ACC112 (cell line): ENCODE measurements around the gene SMKR1.
A peak's percentile ranks its signal among the peaks of the same experiment; 100 is the strongest.

Source experiments
- H2AFZ ChIP-seq: fragments of 200-600 bp; sonication (generic); one replicate; pipeline ENCODE4 v1.6.0; 2017; ENCODE audit warnings: antibody characterized with exemption, low read length; ENCODE audit not compliant: unreplicated experiment
- H3K27ac ChIP-seq: fragments of 200-600 bp; sonication (generic); 2 replicates; pipeline ENCODE4 v1.5.1; 2014; ENCODE audit warnings: low read depth, mild to moderate bottlenecking, antibody characterized with exemption, low read length, moderate library complexity
- H3K27me3 ChIP-seq: fragments of 200-600 bp; sonication (generic); 2 replicates; pipeline ENCODE4 v1.6.1; 2014; ENCODE audit warnings: mild to moderate bottlenecking, antibody characterized with exemption, low read length, moderate library complexity, mixed read lengths; ENCODE audit not compliant: insufficient read depth
- H3K36me3 ChIP-seq: fragments of 200-600 bp; sonication (generic); 2 replicates; pipeline ENCODE4 v1.6.1; 2016; ENCODE audit warnings: mild to moderate bottlenecking, antibody characterized with exemption, low read length, moderate library complexity, mixed read lengths; ENCODE audit not compliant: insufficient read depth
- H3K4me1 ChIP-seq: fragments of 200-600 bp; sonication (generic); one replicate; pipeline ENCODE4 v1.6.1; 2016; ENCODE audit warnings: low read length, mixed read lengths; ENCODE audit not compliant: insufficient read depth, unreplicated experiment, control insufficient read depth
- H3K4me3 ChIP-seq: fragments of 200-600 bp; sonication (generic); 2 replicates; pipeline ENCODE4 v1.5.1; 2014; ENCODE audit warnings: mild to moderate bottlenecking, low read depth, low read length
- H3K79me2 ChIP-seq: fragments of 200-600 bp; sonication (generic); one replicate; pipeline ENCODE4 v1.6.0; 2016; ENCODE audit warnings: low read length; ENCODE audit not compliant: control insufficient read depth, unreplicated experiment, insufficient read depth

The SMKR1 gene

GRCh38 chr7:129502708-129503685, 666 bp downstream of the SMKR1 start:
- Histone ChIP-seq H3K36me3 (no peaks in the 10 kb centered on the region), H3K4me1 (no peaks in the 10 kb centered on the region), H3K4me3 (peak overlapping the region; percentile 75), H2AFZ (peak overlapping the region; percentile 82), H3K79me2 (no peaks in the 10 kb centered on the region), H3K27me3 (peaks cover 9% of the 10 kb centered on the region; the same call in 1 of the 2 replicates), H3K27ac (no peak overlapping the region)

GRCh38 chr7:129503725-129504124, 1.4 kb downstream of the SMKR1 start:
- Histone ChIP-seq H3K4me1 (no peaks in the 10 kb centered on the region), H3K4me3 (no peak overlapping the region)

GRCh38 chr7:129512192-129512591, 9.9 kb downstream of the SMKR1 start:
- no peaks in the 10 kb centered on the region for H3K36me3 ChIP-seq
- H2AFZ ChIP-seq, result peak overlapping the region; percentile 3
- H3K4me1 ChIP-seq, result no peaks in the 10 kb centered on the region
- H3K79me2 ChIP-seq, result no peaks in the 10 kb centered on the region
- H3K27me3 ChIP-seq, result no peaks in the 10 kb centered on the region
- no peak overlapping the region for H3K27ac ChIP-seq
- no peak overlapping the region for H3K4me3 ChIP-seq

More at GRCh38 chr7:129503725-129504124, 1.4 kb downstream of the SMKR1 start:
- Histone ChIP-seq H2AFZ (no peak overlapping the region), H3K27ac (no peak overlapping the region), H3K36me3 (no peaks in the 10 kb centered on the region), H3K27me3 (peaks cover 9% of the 10 kb centered on the region; the same call in 1 of the 2 replicates), H3K79me2 (no peaks in the 10 kb centered on the region)

- Histone ChIP-seq H3K27me3 (no peaks in the 10 kb centered on the region), H3K79me2 (no peaks in the 10 kb centered on the region), H3K4me3 (no peak overlapping the region), H3K27ac (no peak overlapping the region), H3K4me1 (no peaks in the 10 kb centered on the region), H3K36me3 (no peaks in the 10 kb centered on the region), H2AFZ (no peak overlapping the region)
Measured at GRCh38 chr7:129513546-129513945, 11.2 kb downstream of the SMKR1 start.

- Histone ChIP-seq H3K27ac (no peak overlapping the region), H3K4me1 (no peaks in the 10 kb centered on the region), H3K79me2 (no peaks in the 10 kb centered on the region), H3K36me3 (no peaks in the 10 kb centered on the region), H3K27me3 (0 out of 2 replicates have a peak, but pooled peaks cover 2% of the 10 kb centered on the region), H3K4me3 (no peak overlapping the region), H2AFZ (no peak overlapping the region)
Measured at GRCh38 chr7:129514683-129515082, 12.4 kb downstream of the SMKR1 start.

- Histone ChIP-seq H3K79me2 (no peaks in the 10 kb centered on the region), H2AFZ (no peak overlapping the region)
Measured at GRCh38 chr7:129515381-129515780, 13.1 kb downstream of the SMKR1 start.

GRCh38 chr7:129517931-129518330, 15.6 kb downstream of the SMKR1 start:
- H3K36me3 ChIP-seq, result no peaks in the 10 kb centered on the region
- no peak overlapping the region for H2AFZ ChIP-seq
- peaks cover 15% of the 10 kb centered on the region for H3K27me3 ChIP-seq
- H3K79me2 ChIP-seq, result no peaks in the 10 kb centered on the region
- no peaks in the 10 kb centered on the region for H3K4me1 ChIP-seq
- H3K4me3 ChIP-seq, result no peak overlapping the region
- no peak overlapping the region for H3K27ac ChIP-seq

More at GRCh38 chr7:129515381-129515780, 13.1 kb downstream of the SMKR1 start:
- Histone ChIP-seq H3K4me1 (no peaks in the 10 kb centered on the region), H3K36me3 (no peaks in the 10 kb centered on the region), H3K27ac (no peak overlapping the region), H3K4me3 (no peak overlapping the region), H3K27me3 (0 out of 2 replicates have a peak, but pooled peaks cover 4% of the 10 kb centered on the region)

GRCh38 chr7:129519464-129519863, 17.1 kb downstream of the SMKR1 start:
- H2AFZ ChIP-seq, result no peak overlapping the region
- H3K4me3 ChIP-seq, result no peak overlapping the region
- H3K36me3 ChIP-seq, result no peaks in the 10 kb centered on the region
- H3K27ac ChIP-seq, result no peak overlapping the region
- peaks cover 16% of the 10 kb centered on the region for H3K27me3 ChIP-seq
- no peaks in the 10 kb centered on the region for H3K4me1 ChIP-seq
- H3K79me2 ChIP-seq, result no peaks in the 10 kb centered on the region

- H3K79me2 ChIP-seq, result no peaks in the 10 kb centered on the region
- no peaks in the 10 kb centered on the region for H3K36me3 ChIP-seq
- no peaks in the 10 kb centered on the region for H3K4me1 ChIP-seq
- H2AFZ ChIP-seq, result no peak overlapping the region
- no peak overlapping the region for H3K4me3 ChIP-seq
- peaks cover 16% of the 10 kb centered on the region for H3K27me3 ChIP-seq
- H3K27ac ChIP-seq, result no peak overlapping the region
Measured at GRCh38 chr7:129522088-129522970, 20.0 kb downstream of the SMKR1 start.

GRCh38 chr7:129522971-129523340, 20.6 kb downstream of the SMKR1 start:
- Histone ChIP-seq H3K36me3 (no peaks in the 10 kb centered on the region), H3K4me3 (no peak overlapping the region), H2AFZ (no peak overlapping the region), H3K27me3 (peaks cover 16% of the 10 kb centered on the region), H3K27ac (no peak overlapping the region), H3K79me2 (no peaks in the 10 kb centered on the region), H3K4me1 (no peaks in the 10 kb centered on the region)
